ENCODE measurements around the gene DNTTIP2.
"Not testable (repeated sequence)": the region's sequence is repeated elsewhere in the genome, so short reads cannot be mapped to it uniquely, and the experiment has no call there.

DNA sequence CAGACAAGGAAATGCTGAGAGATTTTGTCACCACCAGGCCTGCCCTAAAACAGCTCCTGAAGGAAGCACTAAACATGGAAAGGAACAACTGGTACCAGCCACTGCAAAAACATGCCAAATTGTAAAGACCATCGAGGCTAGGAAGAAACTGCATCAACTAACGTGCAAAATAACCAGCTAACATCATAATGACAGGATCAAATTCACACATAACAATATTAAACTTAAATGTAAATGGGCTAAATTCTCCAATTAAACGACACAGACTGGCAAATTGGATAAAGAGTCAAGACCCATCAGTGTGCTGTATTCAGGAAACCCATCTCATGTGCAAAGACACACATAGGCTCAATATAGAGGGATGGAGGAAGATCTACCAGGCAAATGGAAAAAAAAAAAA, 21.4 kb downstream of the DNTTIP2 start:
- not testable (repeated sequence) for TF ChIP-seq CTCF (IDR thresholded peaks at IDR 0.05; ENCODE audit: insufficient read depth, low read length, poor library complexity, severe bottlenecking); EZH2phosphoT487 (conservative IDR thresholded peaks at IDR 0.05; ENCODE audit: low read length)
